K562 (cell line): ENCODE measurements around the gene ANO8. TPM values are rescaled to one million over a fixed set of nuclear protein-coding genes. Genes with fewer than 3 reads are reported as not detected.

Experiments
- ARNT ChIP-seq, 2 experiments: fragments of 450-650 bp; IDR thresholded peaks; 2 replicates each; pipeline ENCODE4 v1.6.1; 2016; ENCODE audit warnings: mild to moderate bottlenecking in 1 of 2
- BRF1 ChIP-seq: IDR thresholded peaks from 3 replicates; pipeline ENCODE4 v1.6.1; 2011; ENCODE audit warnings: borderline replicate concordance, mild to moderate bottlenecking; ENCODE audit not compliant: insufficient read length; ENCODE audit errors: extremely low read depth
- CBX8 ChIP-seq: fragments of 200-600 bp; sonication (generic); IDR thresholded peaks from 2 replicates; pipeline ENCODE4 v1.6.1; 2012; ENCODE audit warnings: borderline replicate concordance, mixed run types, low read depth, mild to moderate bottlenecking, moderate library complexity, mixed read lengths, low read length, control low read depth, inconsistent platforms; ENCODE audit not compliant: poor library complexity, severe bottlenecking; ENCODE audit errors: extremely low read depth
- E2F1 ChIP-seq: sonication (generic); formaldehyde crosslinking; IDR thresholded peaks from 2 replicates; pipeline ENCODE4 v1.8.1; 2023; ENCODE audit warnings: mild to moderate bottlenecking, missing genetic modification reagents, moderate library complexity
- EGR1 ChIP-seq: fragments of 450-650 bp; conservative IDR thresholded peaks from 2 replicates; pipeline ENCODE4 v1.6.1; 2017; ENCODE audit warnings: mild to moderate bottlenecking
- EP400 ChIP-seq: fragments of 450-650 bp; IDR thresholded peaks from 2 replicates; pipeline ENCODE4 v1.6.1; 2017; ENCODE audit warnings: antibody characterized with exemption, mild to moderate bottlenecking, moderate library complexity
- GABPA ChIP-seq: fragments of 200-800 bp; sonication (Bioruptor generic); conservative IDR thresholded peaks from 2 replicates; pipeline ENCODE4 v1.6.1; 2016; ENCODE audit warnings: low read depth, missing genetic modification characterization, missing compliant biosample characterization
- HDAC3 ChIP-seq: fragments of 450-650 bp; IDR thresholded peaks from 2 replicates; pipeline ENCODE4 v1.6.1; 2018; ENCODE audit warnings: borderline replicate concordance, mild to moderate bottlenecking, moderate library complexity; ENCODE audit not compliant: partially characterized antibody
- HMGXB4 ChIP-seq: sonication (generic); formaldehyde crosslinking; IDR thresholded peaks from 2 replicates; pipeline ENCODE4 v1.8.1; 2023; ENCODE audit warnings: mild to moderate bottlenecking, missing genetic modification reagents
- PHF8 ChIP-seq: fragments of 200-600 bp; sonication (generic); IDR thresholded peaks from 2 replicates; pipeline ENCODE4 v1.6.1; 2012; ENCODE audit warnings: mixed run types, mild to moderate bottlenecking, inconsistent platforms, low read length, moderate library complexity, borderline replicate concordance
- PKNOX1 ChIP-seq: fragments of 450-650 bp; IDR thresholded peaks from 2 replicates; pipeline ENCODE4 v1.6.1; 2016
- PML ChIP-seq: IDR thresholded peaks from 2 replicates; pipeline ENCODE4 v1.6.1; 2012; ENCODE audit warnings: low read length, inconsistent platforms
- PURB ChIP-seq: sonication (generic); formaldehyde crosslinking; IDR thresholded peaks from 2 replicates; pipeline ENCODE4 v1.9.0; 2021; ENCODE audit warnings: low read depth, mild to moderate bottlenecking, missing genetic modification reagents
- RBM34 ChIP-seq: fragments of 200-400 bp; formaldehyde crosslinking; IDR thresholded peaks from 2 replicates; pipeline ENCODE4 v1.6.1; 2018; ENCODE audit warnings: low read length, borderline replicate concordance; ENCODE audit not compliant: insufficient read depth
- SRSF1 ChIP-seq: fragments of 200-400 bp; formaldehyde crosslinking; IDR thresholded peaks from 2 replicates; pipeline ENCODE4 v1.6.1; 2017; ENCODE audit warnings: mild to moderate bottlenecking, low read depth, low read length, moderate library complexity
- TFE3 ChIP-seq: fragments of 450-650 bp; formaldehyde crosslinking; IDR thresholded peaks from 2 replicates; pipeline ENCODE4 v1.4.0; 2020; ENCODE audit warnings: mild to moderate bottlenecking, mixed read lengths
- USF1 ChIP-seq: sonication (generic); formaldehyde crosslinking; IDR thresholded peaks from 2 replicates; pipeline ENCODE4 v1.9.0; 2022; ENCODE audit warnings: mild to moderate bottlenecking, missing genetic modification reagents
- XRCC4 ChIP-seq: IDR thresholded peaks from one replicate; pipeline ENCODE4 v1.6.1; 2011; ENCODE audit not compliant: insufficient read depth, insufficient read length; ENCODE audit errors: extremely low read depth
- ZBTB8A ChIP-seq: fragments of 450-650 bp; IDR thresholded peaks from 2 replicates; pipeline ENCODE4 v1.6.1; 2018; ENCODE audit warnings: mild to moderate bottlenecking, moderate library complexity; ENCODE audit not compliant: partially characterized antibody
- ZNF217 ChIP-seq: sonication (generic); formaldehyde crosslinking; IDR thresholded peaks from 2 replicates; pipeline ENCODE4 v1.8.0; 2022; ENCODE audit warnings: mild to moderate bottlenecking, missing genetic modification reagents
- ZZZ3 ChIP-seq: fragments of 450-650 bp; IDR thresholded peaks from 2 replicates; pipeline ENCODE4 v1.6.1; 2016; ENCODE audit warnings: antibody characterized with exemption, mild to moderate bottlenecking, moderate library complexity
- polyA plus RNA-seq, 8 experiments: library from polyadenylated mRNA; depleted of rRNA in 4 of 8; stranded (reverse) in 5 of 8; unstranded in 3 of 8; fragments of >200 nt; fragmentation: Nextera tagmentation in 2 of 8; fragmentation: Illumina TruSeq in 1 of 8; extraction: Ambion mirVana in 2 of 8; extraction: Trizol in 1 of 8; gene quantifications; 2 replicates each; pipeline versions ENCODE4 v1.2.1 to v1.2.3, GENCODE V29; 2011 to 2014; ENCODE audit warnings: inconsistent platforms in 1 of 8, missing spikeins in 1 of 8
- total RNA-seq, 7 experiments: library from RNA; depleted of rRNA in 6 of 7; stranded (reverse); fragments of >200 nt in 6 of 7; fragmentation: Illumina TruSeq in 2 of 7; extraction: Trizol in 2 of 7; gene quantifications; 2 replicates each; pipeline versions ENCODE4 v1.2.1 to v1.2.3, GENCODE V29; 2011 to 2021; ENCODE audit warnings: low replicate concordance in 1 of 7

The ANO8 gene
- total and polyA plus RNA-seq, 9 of the 15 experiments (the other 6 are each of a cell fraction or from before 2014, with no cell fraction given): 0.07 to 7.6 (median 2.3) TPM; not detected in 1

GRCh38 chr19:17281391-17282304 lies 53.0 kb downstream of the ANO8 start, which contains the start of gene ANKLE1 (continued):
- TF ChIP-seq RBM34 (no peak), PKNOX1 (no peak), ZNF217 (CRISPR knock-in tag) (no peak), ARNT (IDR thresholded peaks at IDR 0.05) (no peak), USF1 (no peak), PML (no peak), XRCC4 (no peak), SRSF1 (no peak), ZZZ3 (no peak), HDAC3 (no peak), PHF8 (peak; percentile 6; the same call in 1 of the 2 replicates), HMGXB4 (CRISPR knock-in tag) (no peak), EGR1 (no peak), TFE3 (CRISPR knock-in tag) (no peak), CBX8 (no peak), PURB (CRISPR knock-in tag) (no peak), ZBTB8A (no peak), GABPA (tag) (no peak), EP400 (peak; percentile 50; the same call in 1 of the 2 replicates), BRF1 (no peak), E2F1 (no peak)
